Measurements from ENCODE around the gene ELANE. TPM values are rescaled to one million over a fixed set of nuclear protein-coding genes. Genes with fewer than 3 reads are reported as not detected.
"Not testable (repeated sequence)": the region's sequence is repeated elsewhere in the genome, so short reads cannot be mapped to it uniquely, and the experiment has no call there.

Gene ELANE
- total and polyA plus RNA-seq, 2 experiments from 2014 or later, result 0.81 to 0.83 TPM

DNA sequence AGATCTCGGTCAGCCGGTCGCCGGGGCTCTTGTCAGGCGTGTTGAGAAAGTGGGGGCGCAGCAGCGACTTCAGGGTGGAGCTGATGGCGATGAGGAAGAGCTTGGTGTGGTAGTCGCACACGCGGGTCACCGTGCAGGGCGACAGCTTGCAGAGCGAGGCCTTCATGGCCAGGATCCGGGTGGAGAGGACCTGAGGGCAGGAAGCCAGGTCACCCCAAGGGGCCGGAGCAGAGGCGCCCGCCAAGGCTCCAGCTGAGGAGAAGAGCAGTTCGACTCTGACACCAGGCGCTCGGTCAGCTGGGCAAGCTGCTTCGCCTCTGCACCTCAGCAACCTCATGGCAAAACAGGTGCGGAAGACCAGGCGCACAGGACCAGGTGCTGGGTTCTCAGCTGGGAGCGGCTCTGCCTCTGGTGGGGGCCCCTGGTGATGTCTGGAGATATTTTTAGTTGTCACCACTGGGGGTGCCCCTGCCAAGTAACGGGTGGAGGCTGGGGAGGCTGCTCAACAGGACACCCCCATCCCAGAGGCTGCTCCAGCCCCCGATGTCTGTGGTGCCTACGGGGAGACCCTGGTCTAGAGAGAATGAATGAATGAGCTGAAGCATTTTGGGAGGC is 23.3 kb downstream of the ELANE start:
- no peak for TF ChIP-seq EZH2 (IDR thresholded peaks at IDR 0.05; ENCODE audit: borderline replicate concordance)
- TF ChIP-seq, protein P1, sequence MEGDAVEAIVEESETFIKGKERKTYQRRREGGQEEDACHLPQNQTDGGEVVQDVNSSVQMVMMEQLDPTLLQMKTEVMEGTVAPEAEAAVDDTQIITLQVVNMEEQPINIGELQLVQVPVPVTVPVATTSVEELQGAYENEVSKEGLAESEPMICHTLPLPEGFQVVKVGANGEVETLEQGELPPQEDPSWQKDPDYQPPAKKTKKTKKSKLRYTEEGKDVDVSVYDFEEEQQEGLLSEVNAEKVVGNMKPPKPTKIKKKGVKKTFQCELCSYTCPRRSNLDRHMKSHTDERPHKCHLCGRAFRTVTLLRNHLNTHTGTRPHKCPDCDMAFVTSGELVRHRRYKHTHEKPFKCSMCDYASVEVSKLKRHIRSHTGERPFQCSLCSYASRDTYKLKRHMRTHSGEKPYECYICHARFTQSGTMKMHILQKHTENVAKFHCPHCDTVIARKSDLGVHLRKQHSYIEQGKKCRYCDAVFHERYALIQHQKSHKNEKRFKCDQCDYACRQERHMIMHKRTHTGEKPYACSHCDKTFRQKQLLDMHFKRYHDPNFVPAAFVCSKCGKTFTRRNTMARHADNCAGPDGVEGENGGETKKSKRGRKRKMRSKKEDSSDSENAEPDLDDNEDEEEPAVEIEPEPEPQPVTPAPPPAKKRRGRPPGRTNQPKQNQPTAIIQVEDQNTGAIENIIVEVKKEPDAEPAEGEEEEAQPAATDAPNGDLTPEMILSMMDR (IDR thresholded peaks at IDR 0.05; ENCODE audit: poor library complexity), result no peak
- no peak for TF ChIP-seq EZH2phosphoT487 (IDR thresholded peaks at IDR 0.05; ENCODE audit: low read depth, severe bottlenecking, unreplicated experiment)
- no peak overlapping the region for H3K4me3 ChIP-seq
- no peaks in the 10 kb centered on the region for H3K36me3 ChIP-seq (replicated peaks; ENCODE audit: insufficient read depth, low read depth)
- no peaks in the 10 kb centered on the region for H3K4me1 ChIP-seq (ENCODE audit: insufficient read depth)
- H3K27ac ChIP-seq, result no peak overlapping the region
- DNase-seq (ENCODE audit: low spot score), result no peak
- no peaks in the 10 kb centered on the region for H3K27me3 ChIP-seq
- H4K20me1 ChIP-seq (ENCODE audit: insufficient read depth, poor library complexity, severe bottlenecking), result no peaks in the 10 kb centered on the region
- no peak overlapping the region for H3K4me2 ChIP-seq
- H3K9me3 ChIP-seq (ENCODE audit: low read depth), result no peaks in the 10 kb centered on the region
- 96% methylated on average over 28 of the region's 28 CpGs for whole genome bisulfite sequencing (ENCODE audit: low lambda C conversion rate, missing lambda C conversion rate)
- no peaks in the 10 kb centered on the region for H3K79me2 ChIP-seq
- no peaks in the 10 kb centered on the region for H3K9me2 ChIP-seq (replicated peaks; ENCODE audit: insufficient read depth)
- H2AFZ ChIP-seq, result no peak overlapping the region

DNA sequence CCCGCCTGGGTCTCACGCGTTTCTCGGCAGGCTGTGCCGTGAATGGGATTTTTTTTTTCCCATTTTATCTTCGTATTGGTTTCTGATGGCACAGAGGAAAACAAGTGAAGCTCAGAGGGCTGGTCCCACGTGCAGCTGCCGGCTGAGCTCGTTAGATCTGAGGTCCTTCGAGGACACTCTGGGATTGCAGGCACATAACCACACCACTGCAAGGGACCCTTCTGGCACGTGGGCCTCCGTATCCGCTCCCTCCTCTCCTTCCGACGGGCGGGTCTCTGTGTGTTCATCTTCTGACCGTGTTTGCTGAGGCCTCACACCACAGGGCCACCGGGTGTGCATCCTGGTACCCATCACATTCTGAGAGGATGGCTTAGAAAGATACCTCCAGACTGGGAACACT is 24.0 kb downstream of the ELANE start:
- TF ChIP-seq, protein P1 (IDR thresholded peaks at IDR 0.05; ENCODE audit: poor library complexity), result no peak
- no peak for TF ChIP-seq EZH2phosphoT487 (IDR thresholded peaks at IDR 0.05; ENCODE audit: low read depth, severe bottlenecking, unreplicated experiment)
- TF ChIP-seq EZH2 (IDR thresholded peaks at IDR 0.05; ENCODE audit: borderline replicate concordance), result no peak

DNA sequence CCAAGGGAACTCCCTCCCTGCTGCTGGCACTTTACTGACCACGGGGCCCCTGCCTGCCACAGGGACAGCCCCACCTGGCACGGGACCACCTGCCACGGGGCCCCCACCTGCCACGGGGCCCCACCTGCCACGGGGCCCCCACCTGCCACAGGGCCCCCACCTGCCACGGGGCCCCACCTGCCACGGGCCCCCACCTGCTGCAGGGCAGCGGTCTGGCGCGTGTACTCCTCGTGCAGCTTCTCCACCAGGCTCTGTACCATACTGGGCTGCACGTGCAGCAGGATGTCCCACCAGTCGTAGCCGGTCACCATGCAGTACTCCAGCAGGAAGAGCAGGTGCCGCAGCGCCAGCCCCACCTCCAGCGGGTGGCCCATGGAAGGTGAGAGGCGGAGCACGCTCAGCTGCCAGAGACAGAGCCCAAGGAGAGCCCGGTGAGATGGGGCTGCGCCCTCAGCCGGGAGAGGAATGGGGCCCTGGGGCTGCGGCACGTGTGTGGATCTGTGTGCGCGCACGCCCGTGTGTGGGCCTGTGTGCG is 24.7 kb downstream of the ELANE start:
- TF ChIP-seq, protein P1 (IDR thresholded peaks at IDR 0.05; ENCODE audit: poor library complexity), result no peak
- Histone ChIP-seq H3K4me2 (no peak overlapping the region), H3K79me2 (no peaks in the 10 kb centered on the region), H3K9me3 (ENCODE audit: low read depth) (no peaks in the 10 kb centered on the region), H3K27me3 (no peaks in the 10 kb centered on the region), H4K20me1 (ENCODE audit: insufficient read depth, poor library complexity, severe bottlenecking) (no peaks in the 10 kb centered on the region), H3K9me2 (replicated peaks; ENCODE audit: insufficient read depth) (no peaks in the 10 kb centered on the region), H2AFZ (no peak overlapping the region), H3K27ac (no peak overlapping the region), H3K36me3 (replicated peaks; ENCODE audit: insufficient read depth, low read depth) (no peaks in the 10 kb centered on the region), H3K4me3 (no peak overlapping the region), H3K4me1 (ENCODE audit: insufficient read depth) (no peaks in the 10 kb centered on the region)
- 93% methylated on average over 24 of the region's 29 CpGs for WGBS (ENCODE audit: low lambda C conversion rate, missing lambda C conversion rate)
- DNase-seq (ENCODE audit: low spot score), result no peak

More for the DNA sequence above, 24.0 kb downstream of the ELANE start:
- no peak overlapping the region for H2AFZ ChIP-seq
- no peak overlapping the region for H3K27ac ChIP-seq
- no peaks in the 10 kb centered on the region for H3K36me3 ChIP-seq (replicated peaks; ENCODE audit: insufficient read depth, low read depth)
- no peaks in the 10 kb centered on the region for H3K79me2 ChIP-seq
- WGBS (ENCODE audit: low lambda C conversion rate, missing lambda C conversion rate), result 86% methylated on average over 18 of the region's 18 CpGs
- H3K4me2 ChIP-seq, result no peak overlapping the region
- H3K4me1 ChIP-seq (ENCODE audit: insufficient read depth), result no peaks in the 10 kb centered on the region
- DNase-seq (ENCODE audit: low spot score), result no peak
- no peaks in the 10 kb centered on the region for H4K20me1 ChIP-seq (ENCODE audit: insufficient read depth, poor library complexity, severe bottlenecking)
- no peak overlapping the region for H3K4me3 ChIP-seq
- no peaks in the 10 kb centered on the region for H3K9me3 ChIP-seq (ENCODE audit: low read depth)
- H3K27me3 ChIP-seq, result no peaks in the 10 kb centered on the region
- H3K9me2 ChIP-seq (replicated peaks; ENCODE audit: insufficient read depth), result no peaks in the 10 kb centered on the region

DNA sequence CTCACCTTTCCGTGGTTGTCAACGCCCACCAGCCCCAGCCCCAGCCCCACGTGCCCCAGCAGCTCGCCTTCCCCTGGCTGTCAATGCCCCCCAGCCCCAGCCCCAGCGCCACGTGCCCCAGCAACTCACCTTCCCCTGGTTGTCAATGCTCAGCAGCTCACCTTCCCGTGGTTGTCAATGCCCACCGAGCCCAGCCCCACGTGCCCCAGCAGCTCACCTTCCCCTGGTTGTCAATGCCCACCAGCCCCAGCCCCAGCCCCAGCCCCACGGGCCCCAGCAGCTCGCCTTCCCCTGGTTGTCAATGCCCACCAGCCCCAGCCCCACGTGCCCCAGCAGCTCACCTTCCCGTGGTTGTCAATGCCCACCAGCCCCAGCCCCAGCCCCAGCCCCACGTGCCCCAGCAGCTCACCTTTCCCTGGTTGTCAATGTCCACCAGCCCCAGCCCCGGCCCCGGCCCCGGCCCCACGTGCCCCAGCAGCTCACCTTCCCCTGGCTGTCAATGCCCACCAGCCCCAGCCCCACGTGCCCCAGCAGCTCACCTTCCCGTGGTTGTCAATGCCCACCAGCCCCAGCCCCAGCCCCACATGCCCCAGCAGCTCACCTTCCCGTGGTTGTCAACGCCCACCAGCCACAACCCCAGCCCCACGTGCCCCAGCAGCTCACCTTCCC is 26.0 kb downstream of the ELANE start:
- not testable (repeated sequence) for H3K36me3 ChIP-seq (replicated peaks; ENCODE audit: insufficient read depth, low read depth); H3K79me2 ChIP-seq; H3K4me3 ChIP-seq; H3K27me3 ChIP-seq; H3K9me3 ChIP-seq (ENCODE audit: low read depth); H4K20me1 ChIP-seq (ENCODE audit: insufficient read depth, poor library complexity, severe bottlenecking); H3K27ac ChIP-seq; H3K9me2 ChIP-seq (replicated peaks; ENCODE audit: insufficient read depth); DNase-seq (ENCODE audit: low spot score); H3K4me2 ChIP-seq; H3K4me1 ChIP-seq (ENCODE audit: insufficient read depth); H2AFZ ChIP-seq
- no CpG with 5 or more reads among the region's 23 CpGs for WGBS (ENCODE audit: low lambda C conversion rate, missing lambda C conversion rate)

DNA sequence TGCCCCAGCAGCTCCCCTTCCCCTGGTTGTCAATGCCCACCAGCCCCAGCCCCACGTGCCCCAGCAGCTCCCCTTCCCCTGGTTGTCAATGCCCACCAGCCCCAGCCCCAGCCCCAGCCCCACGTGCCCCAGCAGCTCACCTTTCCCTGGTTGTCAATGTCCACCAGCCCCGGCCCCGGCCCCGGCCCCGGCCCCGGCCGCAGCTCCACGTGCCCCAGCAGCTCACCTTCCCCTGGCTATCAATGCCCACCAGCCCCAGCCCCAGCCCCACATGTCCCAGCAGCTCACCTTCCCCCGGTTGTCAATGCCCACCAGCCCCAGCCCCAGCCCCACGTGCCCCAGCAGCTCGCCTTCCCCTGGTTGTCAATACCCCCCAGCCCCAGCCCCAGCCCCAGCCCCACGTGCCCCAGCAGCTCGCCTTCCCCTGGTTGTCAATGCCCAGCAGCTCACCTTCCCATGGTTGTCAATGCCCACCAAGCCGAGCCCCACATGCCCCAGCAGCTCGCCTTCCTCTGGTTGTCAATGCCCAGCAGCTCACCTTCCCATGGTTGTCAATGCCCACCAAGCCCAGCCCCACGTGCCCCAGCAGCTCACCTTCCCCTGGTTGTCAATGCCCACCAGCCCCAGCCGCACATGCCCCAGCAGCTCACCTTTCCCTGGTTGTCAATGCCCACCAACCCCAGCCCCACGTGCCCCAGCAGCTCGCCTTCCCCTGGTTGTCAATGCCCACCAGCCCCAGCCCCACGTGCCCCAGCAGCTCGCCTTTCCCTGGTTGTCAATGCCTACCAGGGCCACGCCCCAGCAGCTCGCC is 26.9 kb downstream of the ELANE start:
- not testable (repeated sequence) for H3K9me2 ChIP-seq (replicated peaks; ENCODE audit: insufficient read depth); H3K4me3 ChIP-seq; H3K4me1 ChIP-seq (ENCODE audit: insufficient read depth); H3K36me3 ChIP-seq (replicated peaks; ENCODE audit: insufficient read depth, low read depth); H2AFZ ChIP-seq; H3K4me2 ChIP-seq; H3K9me3 ChIP-seq (ENCODE audit: low read depth); H3K27me3 ChIP-seq; H3K79me2 ChIP-seq; DNase-seq (ENCODE audit: low spot score); H4K20me1 ChIP-seq (ENCODE audit: insufficient read depth, poor library complexity, severe bottlenecking); H3K27ac ChIP-seq
- 89% methylated on average over 24 of the region's 24 CpGs for WGBS (ENCODE audit: low lambda C conversion rate, missing lambda C conversion rate)

Measured in hepatocyte (in vitro differentiated cells).